NT2/D1 (cell line): ENCODE results near the gene SOX15.
A peak's percentile ranks its signal among the peaks of the same experiment; 100 is the strongest.

Experiments used
- DNase-seq: peaks from one replicate; pipeline ENCODE4 v3.0.0-alpha.2; 2011; ENCODE audit warnings: low read depth, low spot score
- H3K27me3 ChIP-seq: 2 replicates; pipeline ENCODE4 v1.6.0; 2011; ENCODE audit warnings: mild to moderate bottlenecking; ENCODE audit not compliant: insufficient read length, insufficient read depth
- H3K36me3 ChIP-seq: 2 replicates; pipeline ENCODE4 v1.6.1; 2011; ENCODE audit warnings: mild to moderate bottlenecking, low read length, mixed read lengths; ENCODE audit not compliant: insufficient read depth, insufficient read length
- H3K4me1 ChIP-seq: 2 replicates; pipeline ENCODE4 v1.5.1; 2011; ENCODE audit not compliant: insufficient read depth, insufficient read length
- H3K4me3 ChIP-seq: 2 replicates; pipeline ENCODE4 v1.5.1; 2011; ENCODE audit warnings: low read depth; ENCODE audit not compliant: insufficient read length
- H3K9ac ChIP-seq: 2 replicates; pipeline ENCODE4 v1.6.0; 2011; ENCODE audit warnings: low read depth; ENCODE audit not compliant: insufficient read length
- H3K9me3 ChIP-seq: 2 replicates; pipeline ENCODE4 v1.5.1; 2011; ENCODE audit warnings: mild to moderate bottlenecking, low read length; ENCODE audit not compliant: insufficient read depth
- SUZ12 ChIP-seq: IDR thresholded peaks from 2 replicates; pipeline ENCODE4 v1.6.1; 2011; ENCODE audit not compliant: insufficient read length, insufficient read depth; ENCODE audit errors: extremely low read depth
- YY1 ChIP-seq: IDR thresholded peaks from 2 replicates; pipeline ENCODE4 v1.6.1; 2011; ENCODE audit not compliant: insufficient read length, insufficient read depth
- ZNF274 ChIP-seq: IDR thresholded peaks from 2 replicates; pipeline ENCODE4 v1.6.1; 2011; ENCODE audit warnings: mild to moderate bottlenecking, low read depth, low read length

The SOX15 gene

GRCh38 chr17:7558544-7559319, 31.2 kb downstream of the SOX15 start, which contains the start of gene TNFSF13:
TSS of gene TNFSF13 (plus strand) at chr17:7558750. CDS start at chr17:7559040, 290 bp downstream.
- Histone ChIP-seq H3K36me3 (peaks cover 11% of the 10 kb centered on the region), H3K9ac (peak within 1 kb of the TSS; percentile 74), H3K4me1 (peaks cover 26% of the 10 kb centered on the region), H3K9me3 (no peaks in the 10 kb centered on the region), H3K27me3 (no peaks in the 10 kb centered on the region), H3K4me3 (peak within 1 kb of the TSS; percentile 8)
- no peak for DNase-seq
- TF ChIP-seq ZNF274 (no peak), SUZ12 (no peak), YY1 (no peak)

GRCh38 chr17:7557775-7558543, 31.9 kb downstream of the SOX15 start:
- no peaks in the 10 kb centered on the region for H3K27me3 ChIP-seq
- TF ChIP-seq ZNF274 = no peak
- TF ChIP-seq YY1 = no peak
- no peak for TF ChIP-seq SUZ12
- peaks cover 3% of the 10 kb centered on the region for H3K36me3 ChIP-seq
- H3K4me3 ChIP-seq = peak overlapping the region; percentile 8
- H3K9me3 ChIP-seq = no peaks in the 10 kb centered on the region
- DNase-seq = no peak
- H3K9ac ChIP-seq = peak overlapping the region; percentile 74
- H3K4me1 ChIP-seq = peaks cover 26% of the 10 kb centered on the region

GRCh38 chr17:7557147-7557764, 32.6 kb downstream of the SOX15 start:
- Histone ChIP-seq H3K9ac (peak overlapping the region; percentile 61), H3K27me3 (no peaks in the 10 kb centered on the region), H3K36me3 (no peaks in the 10 kb centered on the region), H3K4me3 (no peak overlapping the region), H3K4me1 (peaks cover 26% of the 10 kb centered on the region), H3K9me3 (no peaks in the 10 kb centered on the region)
- no peak for DNase-seq
- TF ChIP-seq SUZ12 (no peak), ZNF274 (no peak), YY1 (no peak)

GRCh38 chr17:7556627-7557026, 33.3 kb downstream of the SOX15 start:
- Histone ChIP-seq H3K9me3 (no peaks in the 10 kb centered on the region), H3K4me1 (peaks cover 26% of the 10 kb centered on the region), H3K9ac (no peak overlapping the region), H3K36me3 (no peaks in the 10 kb centered on the region), H3K4me3 (no peak overlapping the region), H3K27me3 (no peaks in the 10 kb centered on the region)
- DNase-seq = no peak
- TF ChIP-seq ZNF274 (no peak), YY1 (no peak), SUZ12 (no peak)

- no peaks in the 10 kb centered on the region for H3K36me3 ChIP-seq
- H3K9me3 ChIP-seq = no peaks in the 10 kb centered on the region
- peaks cover 26% of the 10 kb centered on the region for H3K4me1 ChIP-seq
- H3K27me3 ChIP-seq = no peaks in the 10 kb centered on the region
- H3K9ac ChIP-seq = no peak overlapping the region
- H3K4me3 ChIP-seq = no peak overlapping the region
- TF ChIP-seq ZNF274 (no peak), SUZ12 (no peak), YY1 (no peak)
- no peak for DNase-seq
Observed at GRCh38 chr17:7555320-7555948, 34.5 kb downstream of the SOX15 start.

GRCh38 chr17:7553356-7553755, 36.5 kb downstream of the SOX15 start:
- Histone ChIP-seq H3K4me1 (peaks cover 10% of the 10 kb centered on the region), H3K36me3 (no peaks in the 10 kb centered on the region), H3K9ac (no peak overlapping the region), H3K27me3 (no peaks in the 10 kb centered on the region), H3K9me3 (no peaks in the 10 kb centered on the region), H3K4me3 (no peak overlapping the region)
- TF ChIP-seq ZNF274 = no peak
- no peak for TF ChIP-seq YY1
- no peak for TF ChIP-seq SUZ12
- no peak for DNase-seq

- no peak for DNase-seq
- no peaks in the 10 kb centered on the region for H3K27me3 ChIP-seq
- TF ChIP-seq YY1 (no peak), SUZ12 (no peak), ZNF274 (no peak)
- no peak overlapping the region for H3K9ac ChIP-seq
- no peak overlapping the region for H3K4me3 ChIP-seq
- H3K36me3 ChIP-seq = no peaks in the 10 kb centered on the region
- no peaks in the 10 kb centered on the region for H3K9me3 ChIP-seq
- peaks cover 5% of the 10 kb centered on the region for H3K4me1 ChIP-seq
Observed at GRCh38 chr17:7552621-7553051, 37.3 kb downstream of the SOX15 start.
